HG03039 (cell line): ENCODE data around the gene MTFMT.

Experiments
- ATAC-seq: cut with Tn5 transposase; IDR thresholded peaks from one replicate; pipeline ENCODE4 v1.9.1; 2021; ENCODE audit warnings: mild to moderate bottlenecking, moderate library complexity; ENCODE audit not compliant: unreplicated experiment

MTFMT gene

GRCh38 chr15:64989416-64990167 is 39.8 kb downstream of the MTFMT start, which contains the start of gene SPG21:
Gene SPG21 (minus strand): TSS chr15:64989914. CDS start chr15:64983569, 6,345 bp downstream.
- ATAC-seq: peak; percentile 88

GRCh38 chr15:64987136-64987535 is 42.3 kb downstream of the MTFMT start:
- no peak for ATAC-seq

GRCh38 chr15:64985366-64986033 is 43.9 kb downstream of the MTFMT start:
- no peak for ATAC-seq

GRCh38 chr15:64982472-64982871 is 47.0 kb downstream of the MTFMT start:
- no peak for ATAC-seq

GRCh38 chr15:64981812-64982431 is 47.5 kb downstream of the MTFMT start:
- ATAC-seq: no peak

GRCh38 chr15:64979252-64979710 is 50.2 kb downstream of the MTFMT start:
- no peak for ATAC-seq

GRCh38 chr15:64975390-64975789 is 54.0 kb downstream of the MTFMT start:
- ATAC-seq: no peak

- ATAC-seq: no peak
Observed at GRCh38 chr15:64970698-64971097, 58.7 kb downstream of the MTFMT start.

GRCh38 chr15:64969401-64969800 is 60.0 kb downstream of the MTFMT start:
- no peak for ATAC-seq

- ATAC-seq: no peak
Observed at GRCh38 chr15:64961013-64961412, 68.4 kb downstream of the MTFMT start.

GRCh38 chr15:64960153-64960552 is 69.3 kb downstream of the MTFMT start:
- ATAC-seq: no peak

GRCh38 chr15:64959128-64959527 is 70.3 kb downstream of the MTFMT start:
- no peak for ATAC-seq

- ATAC-seq: no peak
Observed at GRCh38 chr15:64954395-64954794, 75.0 kb downstream of the MTFMT start.

- ATAC-seq: no peak
Observed at GRCh38 chr15:64951777-64952418, 77.5 kb downstream of the MTFMT start.
